ENCODE data around the gene OR10AD1. TPM values are rescaled to one million over a fixed set of nuclear protein-coding genes. Genes with fewer than 3 reads are reported as not detected.
"Not testable (repeated sequence)": the region's sequence is repeated elsewhere in the genome, so short reads cannot be mapped to it uniquely, and the experiment has no call there.

The OR10AD1 gene
- polyA plus RNA-seq, 6 donors from 2014 or later = not detected

DNA sequence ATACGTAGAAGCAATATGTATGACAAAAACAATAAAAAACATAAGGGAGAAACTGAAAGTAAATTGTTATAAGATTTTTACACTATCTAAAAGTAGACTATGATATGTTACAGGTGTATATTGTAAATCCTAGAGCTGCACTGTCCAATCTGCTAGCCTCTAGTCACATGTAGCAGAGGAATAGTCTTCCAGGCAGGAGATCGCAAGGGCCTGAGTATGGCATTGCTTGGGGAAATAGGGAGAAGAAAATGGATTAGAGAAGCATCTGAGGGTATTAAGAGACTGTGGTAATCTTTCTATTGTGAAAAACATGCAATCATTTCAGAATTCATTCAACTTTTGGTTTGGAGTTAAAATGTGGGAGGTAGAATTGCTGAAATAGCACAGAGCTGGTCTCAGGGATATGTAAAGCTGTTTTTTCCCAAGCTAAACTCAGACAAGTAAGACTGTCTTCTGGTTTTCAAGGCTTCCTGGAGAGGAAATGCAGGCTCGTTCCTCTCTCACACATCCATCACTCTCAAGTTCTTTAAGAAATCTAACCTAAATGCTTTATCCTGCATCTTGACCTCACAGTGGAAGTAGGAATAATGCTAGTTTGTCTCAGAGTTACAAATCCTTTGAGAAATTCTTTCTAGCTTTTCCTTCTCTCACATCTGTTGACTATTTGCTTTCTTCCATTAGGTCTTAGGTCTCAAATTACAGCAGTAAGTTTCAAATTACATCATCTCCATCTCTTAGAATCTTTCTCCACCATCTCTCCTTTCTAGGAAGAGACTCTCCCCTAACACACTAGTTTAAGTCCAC is 27.3 kb downstream of the OR10AD1 start:
- Mint-ChIP-seq H3K4me3 (no peak overlapping the region), H3K27me3 (peaks cover 11 to 41% (median 39%) of the 10 kb centered on the region in 3 donors), H3K36me3 (peaks cover 0 to 2% of the 10 kb centered on the region in 2 donors), H3K27ac (no peak overlapping the region), H3K9me3 (no peaks in the 10 kb centered on the region), H3K4me1 (peaks cover 0 to 5% (median 0%) of the 10 kb centered on the region in 3 donors)
- DNase-seq (no peak), ATAC-seq (ENCODE audit: low read depth in 2 of 2) (no peak)

DNA sequence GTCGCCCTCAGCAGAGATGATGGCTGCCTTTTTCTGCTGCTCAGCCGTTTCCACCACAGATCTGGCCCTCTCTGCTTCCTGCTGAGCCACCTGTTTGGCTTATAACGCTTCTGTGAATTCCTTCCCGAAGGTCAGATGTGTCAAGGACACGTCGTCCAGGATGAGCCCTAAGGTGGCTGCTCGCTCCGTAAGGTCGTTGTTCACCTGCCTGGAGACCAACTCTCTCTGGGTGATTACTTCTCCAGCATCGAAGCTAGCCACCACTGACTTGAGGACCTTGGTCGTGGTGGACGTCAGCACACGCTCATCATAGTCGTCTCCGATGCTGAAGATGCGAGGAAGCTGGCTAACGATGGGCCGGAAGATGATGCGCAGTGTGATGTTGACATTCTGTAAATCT is 34.1 kb downstream of the OR10AD1 start:
- peaks cover 0 to 5% (median 5%) of the 10 kb centered on the region in 3 donors for H3K4me1 Mint-ChIP-seq
- peaks cover 10 to 17% (median 12%) of the 10 kb centered on the region in 3 donors for H3K27me3 Mint-ChIP-seq
- peak overlapping the region in 1 of 8 donors; percentile 68 for H3K4me3 Mint-ChIP-seq
- H3K36me3 Mint-ChIP-seq = no peaks in the 10 kb centered on the region
- H3K27ac Mint-ChIP-seq = no peak overlapping the region
- H3K9me3 Mint-ChIP-seq = no peaks in the 10 kb centered on the region
- DNase-seq (no peak), ATAC-seq (ENCODE audit: low read depth in 2 of 2) (no peak)

DNA sequence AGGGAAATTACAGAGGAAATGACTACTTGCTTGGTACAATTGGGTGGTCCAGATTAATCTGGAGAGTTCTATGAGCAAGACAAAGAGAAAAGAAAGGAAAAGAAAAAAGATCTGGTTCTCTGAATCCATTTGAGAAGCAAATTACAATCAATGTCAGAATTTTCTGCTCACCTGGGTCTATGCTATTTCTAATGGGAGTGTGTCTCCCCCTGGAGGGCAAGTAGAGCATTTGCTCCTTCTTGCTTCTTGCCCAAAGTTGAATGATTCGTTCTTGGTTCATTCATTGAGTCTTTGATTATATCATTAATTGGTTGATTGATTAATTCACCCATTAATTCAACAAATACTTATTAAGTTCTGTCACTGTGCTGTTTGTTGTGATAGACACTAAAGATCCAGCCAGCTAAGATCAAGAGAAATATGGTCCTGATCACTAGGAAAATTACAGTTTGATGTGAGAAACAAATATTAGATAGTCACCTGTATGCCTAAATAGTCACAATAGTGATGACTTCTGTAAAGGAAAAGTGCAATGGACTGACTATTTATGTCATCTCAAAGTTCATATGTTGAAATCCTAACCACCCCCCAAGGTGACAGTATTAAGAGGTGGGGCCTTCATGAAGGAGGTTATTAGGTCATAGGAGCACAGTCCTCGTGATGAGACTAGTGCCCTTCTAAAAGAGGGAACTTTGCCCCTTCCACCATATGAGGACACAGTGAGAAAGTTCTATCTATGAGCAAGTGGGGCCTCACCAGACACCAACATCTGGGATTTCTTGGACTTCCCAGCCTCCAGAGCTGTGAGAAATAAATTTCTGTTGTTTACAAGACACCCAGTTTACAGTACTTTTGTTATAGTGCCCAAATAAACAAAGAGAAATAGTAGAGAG is 37.8 kb downstream of the OR10AD1 start:
- Mint-ChIP-seq H3K27ac (no peak overlapping the region), H3K36me3 (no peaks in the 10 kb centered on the region), H3K4me3 (no peak overlapping the region), H3K9me3 (no peaks in the 10 kb centered on the region), H3K27me3 (peaks cover 20 to 34% (median 26%) of the 10 kb centered on the region in 3 donors), H3K4me1 (peaks cover 0 to 5% (median 5%) of the 10 kb centered on the region in 3 donors)
- peak; percentile 60 for DNase-seq
- peak; percentile 72 to 81 for ATAC-seq (ENCODE audit: low read depth in 2 of 2)

DNA sequence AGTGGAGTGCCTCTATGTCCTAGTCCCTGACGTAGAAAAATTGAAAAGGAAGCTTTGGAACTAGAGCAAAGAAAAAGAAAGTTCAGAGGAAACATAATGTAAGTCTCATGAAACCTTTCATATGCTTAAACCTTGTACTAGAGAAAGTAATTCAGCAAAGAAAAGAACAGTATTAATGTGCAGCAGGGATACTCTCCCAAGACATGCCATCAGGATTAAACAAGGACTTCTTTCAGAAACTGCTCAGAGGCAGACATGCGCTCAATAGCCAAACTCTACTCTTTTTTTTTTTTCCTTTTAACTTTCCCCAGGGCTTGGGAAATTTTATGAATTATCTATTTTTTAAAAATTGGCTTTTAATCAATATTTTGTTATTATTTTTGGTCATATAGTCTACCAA is 38.6 kb downstream of the OR10AD1 start:
- Mint-ChIP-seq H3K9me3 (no peaks in the 10 kb centered on the region), H3K27me3 (peaks cover 20 to 34% (median 26%) of the 10 kb centered on the region in 3 donors), H3K4me3 (no peak overlapping the region), H3K4me1 (peaks cover 0 to 5% (median 5%) of the 10 kb centered on the region in 3 donors), H3K36me3 (no peaks in the 10 kb centered on the region), H3K27ac (no peak overlapping the region)
- DNase-seq (no peak), ATAC-seq (ENCODE audit: low read depth in 2 of 2) (no peak)

DNA sequence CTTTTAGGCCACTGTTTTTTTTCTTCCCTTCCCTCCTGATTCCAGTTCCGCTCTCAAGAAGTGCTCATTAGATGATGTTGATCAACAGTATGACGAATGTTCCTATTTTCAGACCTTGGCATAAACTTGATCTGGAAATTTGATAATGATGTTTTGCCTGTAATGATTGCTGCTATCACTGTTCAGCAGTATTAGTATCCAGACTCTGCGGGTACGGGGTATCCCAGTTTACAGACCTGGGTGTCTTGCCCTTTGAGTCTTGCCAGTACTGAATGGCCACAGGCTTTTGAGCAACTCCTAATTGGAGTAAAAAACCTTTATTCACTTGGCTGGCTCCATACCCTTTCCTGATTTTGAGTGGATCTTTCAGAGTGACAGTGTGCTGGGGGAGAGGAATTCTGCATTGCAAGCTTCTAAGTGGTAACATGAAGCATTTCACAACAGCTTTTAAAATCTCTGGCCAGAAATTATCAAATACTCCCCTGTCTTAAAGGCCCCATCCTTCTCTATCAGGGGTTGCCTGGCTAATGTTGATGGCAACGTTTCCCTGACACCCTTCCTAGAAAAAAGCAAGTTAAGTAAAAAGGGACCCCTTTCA is 39.8 kb downstream of the OR10AD1 start:
- no peak for DNase-seq
- Mint-ChIP-seq H3K27me3 (peaks cover 20 to 34% (median 26%) of the 10 kb centered on the region in 3 donors), H3K27ac (no peak overlapping the region)

DNA sequence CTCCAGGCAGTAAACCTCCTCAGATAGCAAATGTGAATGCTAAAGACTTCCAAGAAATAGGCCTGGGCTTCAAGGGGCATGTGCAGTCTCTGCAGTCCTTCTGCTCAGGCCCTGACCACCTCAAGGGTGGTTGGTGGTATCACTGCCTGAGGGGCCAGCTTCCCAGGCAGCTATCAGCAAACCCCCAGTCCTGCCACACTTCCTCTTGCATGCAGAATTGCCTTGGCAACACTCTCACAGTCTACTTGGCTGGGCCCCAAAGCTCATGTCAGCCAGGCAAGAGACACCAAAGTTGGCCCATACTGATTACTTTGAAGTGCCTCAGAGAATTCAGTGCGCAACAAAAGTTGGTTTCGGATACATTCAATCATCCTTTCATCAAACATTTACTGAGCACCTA is 42.3 kb downstream of the OR10AD1 start:
- H3K27ac Mint-ChIP-seq = peak overlapping the region in 1 of 6 donors; percentile 26
- no peaks in the 10 kb centered on the region for H3K9me3 Mint-ChIP-seq
- peak overlapping the region in 1 of 8 donors; percentile 60 for H3K4me3 Mint-ChIP-seq

More for the DNA sequence above, 39.8 kb downstream of the OR10AD1 start:
- no peak overlapping the region for H3K4me3 Mint-ChIP-seq
- no peaks in the 10 kb centered on the region for H3K9me3 Mint-ChIP-seq
- peaks cover under 1 to 9% (median 5%) of the 10 kb centered on the region in 3 donors for H3K4me1 Mint-ChIP-seq
- H3K36me3 Mint-ChIP-seq = no peaks in the 10 kb centered on the region
- ATAC-seq (ENCODE audit: low read depth in 2 of 2) = no peak

DNA sequence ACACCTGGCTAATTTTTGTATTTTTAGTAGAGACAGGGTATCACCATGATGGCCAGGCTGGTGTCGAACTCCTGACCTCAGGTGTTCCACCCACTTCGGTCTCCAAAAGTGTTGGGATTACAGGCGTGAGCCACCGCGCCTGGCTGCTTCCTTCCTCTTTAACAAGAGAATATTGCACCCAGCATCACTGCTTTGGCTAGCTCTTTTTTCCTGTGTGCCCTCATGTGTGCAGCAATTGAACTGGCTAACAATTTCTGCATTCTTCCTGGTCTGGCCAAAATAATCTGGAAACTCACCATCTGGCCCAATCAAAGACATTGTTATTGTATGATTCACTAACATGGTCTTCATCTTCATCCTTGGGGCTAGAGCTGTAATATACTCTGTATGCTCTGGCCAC is 43.0 kb downstream of the OR10AD1 start:
- DNase-seq (no peak), ATAC-seq (ENCODE audit: low read depth in 2 of 2) (no peak)
- H3K4me1 Mint-ChIP-seq = peaks cover 13 to 26% (median 24%) of the 10 kb centered on the region in 3 donors
- H3K27ac Mint-ChIP-seq = no peak overlapping the region
- peaks cover 10 to 18% (median 17%) of the 10 kb centered on the region in 3 donors for H3K27me3 Mint-ChIP-seq
- H3K4me3 Mint-ChIP-seq = no peak overlapping the region
- no peaks in the 10 kb centered on the region for H3K9me3 Mint-ChIP-seq
- no peaks in the 10 kb centered on the region for H3K36me3 Mint-ChIP-seq

More for the DNA sequence above, 42.3 kb downstream of the OR10AD1 start:
- Mint-ChIP-seq H3K4me1 (peaks cover 15 to 30% (median 20%) of the 10 kb centered on the region in 3 donors), H3K36me3 (no peaks in the 10 kb centered on the region), H3K27me3 (peaks cover 13 to 26% (median 20%) of the 10 kb centered on the region in 3 donors)
- DNase-seq = no peak
- ATAC-seq (ENCODE audit: low read depth in 2 of 2) = no peak

DNA sequence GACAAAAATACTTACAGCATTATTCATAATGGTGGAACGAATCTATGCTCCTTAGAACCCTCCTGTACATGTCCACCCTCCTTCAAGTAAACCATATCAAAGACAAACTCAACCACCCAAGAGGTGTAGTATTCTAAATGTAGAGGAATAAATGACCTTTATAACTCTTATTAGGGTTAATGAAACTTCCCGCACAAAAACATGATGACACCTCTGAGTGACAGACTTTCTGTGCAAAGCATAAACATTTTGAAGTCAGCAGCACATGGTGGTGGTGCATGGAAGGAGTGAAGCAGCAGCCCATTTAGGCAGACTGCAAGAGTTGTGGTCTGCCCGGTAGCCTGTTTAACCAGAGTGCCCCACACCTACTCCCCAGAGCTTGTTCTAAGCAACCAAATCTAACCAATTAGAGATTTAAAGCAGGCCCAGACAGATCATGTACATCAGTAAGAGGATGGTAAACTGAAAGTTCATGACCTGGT is 45.2 kb downstream of the OR10AD1 start:
- peaks cover 25 to 38% (median 35%) of the 10 kb centered on the region in 3 donors for H3K4me1 Mint-ChIP-seq
- ATAC-seq (ENCODE audit: low read depth in 2 of 2) (no peak), DNase-seq (no peak)
- H3K27ac Mint-ChIP-seq = peak overlapping the region; percentile 93 to 98 (median 97)
- H3K9me3 Mint-ChIP-seq = no peaks in the 10 kb centered on the region
- H3K36me3 Mint-ChIP-seq = peaks cover 7% of the 10 kb centered on the region in 2 donors
- peaks cover 2 to 12% (median 8%) of the 10 kb centered on the region in 3 donors for H3K27me3 Mint-ChIP-seq
- peak overlapping the region; percentile 95 to 99 (median 98) for H3K4me3 Mint-ChIP-seq

DNA sequence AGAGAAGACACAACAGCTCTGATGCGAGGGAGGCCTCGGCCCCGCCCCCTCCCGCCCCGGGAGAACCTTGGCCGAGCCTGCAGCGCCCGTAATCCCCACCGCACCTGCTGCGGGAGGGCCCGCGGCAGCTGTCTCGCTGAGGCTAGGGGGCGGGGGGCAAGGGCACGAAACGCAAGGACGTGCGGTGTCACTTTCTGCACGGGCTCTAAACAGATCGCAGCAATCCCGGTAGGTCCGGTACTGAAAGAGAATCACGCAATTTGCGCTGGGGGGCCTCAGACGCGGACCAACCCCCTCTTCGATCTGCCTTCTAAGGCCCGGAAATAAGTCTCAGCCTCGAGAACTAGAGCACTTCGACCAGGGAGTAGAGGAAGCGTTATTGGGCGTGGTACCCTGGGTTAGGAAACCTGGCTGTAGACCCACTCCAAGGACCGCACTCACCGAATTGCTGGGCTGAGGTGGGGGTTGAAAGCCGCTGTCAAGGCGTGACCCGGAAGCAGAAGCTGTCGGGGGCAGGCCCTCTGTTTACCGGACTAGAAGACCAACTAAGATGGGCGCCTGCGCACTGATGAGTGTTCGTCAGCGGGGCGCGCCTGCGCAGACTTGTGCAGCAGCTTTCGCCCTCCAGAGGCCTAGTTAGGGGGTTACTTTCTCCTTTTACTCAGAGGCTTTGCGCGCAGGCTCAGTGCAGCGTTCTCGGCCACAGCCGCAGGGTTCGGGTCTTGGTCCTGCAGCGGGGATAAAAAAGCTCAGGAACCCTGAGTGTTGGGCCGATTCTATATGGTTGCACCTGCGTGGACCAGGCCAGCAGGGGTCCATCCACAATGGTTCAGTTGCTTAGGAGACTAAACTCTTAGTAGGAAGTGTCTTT is 45.8 kb downstream of the OR10AD1 start, which contains the start of gene ASB8:
Gene ASB8 (minus strand): TSS at position 498 of the 871 bp plus-strand sequence. CDS start 4,019 bp downstream, outside the sequence.
- Mint-ChIP-seq H3K9me3 (no peaks in the 10 kb centered on the region), H3K27me3 (peaks cover 0 to 8% (median 6%) of the 10 kb centered on the region in 3 donors), H3K27ac (peak within 1 kb of the TSS; percentile 93 to 98 (median 97)), H3K4me1 (peaks cover 26 to 38% (median 35%) of the 10 kb centered on the region in 3 donors), H3K36me3 (peaks cover 8% of the 10 kb centered on the region in 2 donors), H3K4me3 (peak within 1 kb of the TSS; percentile 95 to 99 (median 98))
- peak; percentile 89 for ATAC-seq (ENCODE audit: low read depth in 2 of 2)
- peak; percentile 98 for DNase-seq

DNA sequence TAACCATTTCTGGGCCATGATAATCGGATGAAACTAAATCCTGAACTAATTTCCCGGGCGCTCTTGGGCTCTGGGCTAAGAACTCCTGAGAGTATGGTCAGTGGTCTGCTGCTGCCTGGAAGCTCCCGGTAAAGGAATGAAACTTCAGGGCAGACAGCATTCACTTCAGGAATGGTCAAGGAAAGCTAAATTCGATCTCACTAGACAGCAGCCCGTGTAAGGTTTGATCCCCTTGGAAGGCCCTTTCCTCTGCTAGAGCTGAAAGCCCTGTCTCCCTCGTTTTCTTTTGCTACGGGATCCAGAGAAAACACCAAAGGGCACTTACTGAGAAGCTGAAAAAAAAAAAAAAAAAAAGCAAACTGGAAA is 46.5 kb downstream of the OR10AD1 start:
- ATAC-seq (ENCODE audit: low read depth in 2 of 2) (no peak), DNase-seq (no peak)
- Mint-ChIP-seq H3K36me3 (peaks cover 8% of the 10 kb centered on the region in 2 donors), H3K27ac (peak overlapping the region in 5 of 6 donors; percentile 70 to 97 (median 86)), H3K4me3 (peak overlapping the region; percentile 95 to 99 (median 98)), H3K4me1 (peaks cover 26 to 38% (median 35%) of the 10 kb centered on the region in 3 donors), H3K9me3 (no peaks in the 10 kb centered on the region), H3K27me3 (peaks cover 0 to 8% (median 6%) of the 10 kb centered on the region in 3 donors)

DNA sequence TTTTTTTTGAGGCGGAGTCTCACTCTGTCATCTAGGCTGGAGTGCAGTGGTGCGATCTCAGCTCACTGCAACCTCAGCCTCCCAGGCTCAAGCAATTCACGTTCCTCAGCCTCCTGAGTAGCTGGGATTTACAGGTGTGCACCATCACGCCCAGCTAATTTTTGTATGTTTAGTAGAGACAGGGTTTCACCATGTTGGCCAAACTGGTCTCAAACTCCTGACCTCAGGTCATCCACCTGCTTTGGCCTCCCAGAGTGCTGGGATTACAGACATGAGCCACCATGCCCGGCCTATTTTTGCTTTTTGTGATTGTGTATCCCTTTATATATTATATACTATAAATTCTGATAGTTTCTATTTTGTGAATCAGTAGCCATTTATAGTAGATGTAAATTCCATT is 47.3 kb downstream of the OR10AD1 start:
- Mint-ChIP-seq H3K36me3 (peaks cover 10 to 13% of the 10 kb centered on the region in 2 donors), H3K4me3 (peak overlapping the region in 6 of 8 donors; percentile 95 to 99 (median 98)), H3K27ac (peak overlapping the region in 1 of 6 donors; percentile 95), H3K4me1 (peaks cover 27 to 38% (median 35%) of the 10 kb centered on the region in 3 donors)
- H3K27me3 Mint-ChIP-seq; DNase-seq; ATAC-seq (ENCODE audit: low read depth in 2 of 2); H3K9me3 Mint-ChIP-seq: not testable (repeated sequence)
